K562 (cell line): Measurements from ENCODE around the gene HOTAIR. TPM values are rescaled to one million over a fixed set of nuclear protein-coding genes. Genes with fewer than 3 reads are reported as not detected.

Source experiments
- BCL6 ChIP-seq: fragments of 250-450 bp; sonication (Bioruptor Pico); IDR thresholded peaks from 2 replicates; pipeline ENCODE4 v1.4.0; 2020
- BMI1 ChIP-seq: fragments of 150-350 bp; IDR thresholded peaks from 2 replicates; pipeline ENCODE4 v1.6.1; 2014; ENCODE audit warnings: low read length
- CHCHD3 ChIP-seq: fragments of 250-450 bp; sonication (Bioruptor Pico); IDR thresholded peaks from 2 replicates; pipeline ENCODE4 v2.1.2; 2022; ENCODE audit warnings: mild to moderate bottlenecking
- CTCFL ChIP-seq: IDR thresholded peaks from 2 replicates; pipeline ENCODE4 v1.6.1; 2011; ENCODE audit warnings: borderline replicate concordance, low read depth, mild to moderate bottlenecking, moderate library complexity, low read length; ENCODE audit not compliant: insufficient read depth, poor library complexity, severe bottlenecking
- DDX20 ChIP-seq: fragments of 450-650 bp; IDR thresholded peaks from 2 replicates; pipeline ENCODE4 v1.6.1; 2016; ENCODE audit warnings: missing genetic modification characterization, low read depth, mild to moderate bottlenecking, missing compliant biosample characterization, moderate library complexity
- ETS1 ChIP-seq: conservative IDR thresholded peaks from 2 replicates; pipeline ENCODE4 v1.6.1; 2011; ENCODE audit warnings: low read depth, mild to moderate bottlenecking, low read length; ENCODE audit not compliant: control insufficient read depth
- FOXP1 ChIP-seq: sonication (generic); formaldehyde crosslinking; IDR thresholded peaks from 2 replicates; pipeline ENCODE4 v1.8.0; 2022; ENCODE audit warnings: mild to moderate bottlenecking, missing genetic modification reagents
- GATAD2A ChIP-seq: fragments of 450-650 bp; IDR thresholded peaks from 2 replicates; pipeline ENCODE4 v1.6.1; 2017
- HNRNPLL ChIP-seq: fragments of 200-400 bp; formaldehyde crosslinking; IDR thresholded peaks from 2 replicates; pipeline ENCODE4 v1.6.1; 2017; ENCODE audit warnings: low read length, low read depth, mild to moderate bottlenecking; ENCODE audit not compliant: poor library complexity, severe bottlenecking
- JUND ChIP-seq, 2 experiments: IDR thresholded peaks; 2 replicates in 1 of 2; 3 replicates in 1 of 2; pipeline ENCODE4 v1.6.1; 2011; ENCODE audit warnings: borderline replicate concordance in 2 of 2, low read depth in 2 of 2, low read length in 2 of 2, improper control_type of control experiment in 1 of 2, missing biosample characterization in 1 of 2, missing genetic modification characterization in 1 of 2, missing genetic modification reagents in 1 of 2
- PHTF2 ChIP-seq: fragments of 250-450 bp; sonication (Bioruptor Pico); IDR thresholded peaks from 2 replicates; pipeline ENCODE4 v1.5.0; 2021; ENCODE audit warnings: mild to moderate bottlenecking
- PRDM10 ChIP-seq: fragments of 450-650 bp; IDR thresholded peaks from 2 replicates; pipeline ENCODE4 v1.6.1; 2018; ENCODE audit not compliant: partially characterized antibody
- SMARCB1 ChIP-seq: IDR thresholded peaks from 2 replicates; pipeline ENCODE4 v1.6.1; 2011; ENCODE audit warnings: improper control_type of control experiment, low read depth; ENCODE audit not compliant: insufficient read length
- TFAP4 ChIP-seq: sonication (generic); formaldehyde crosslinking; IDR thresholded peaks from 2 replicates; pipeline ENCODE4 v1.8.0; 2022; ENCODE audit warnings: missing genetic modification reagents, mild to moderate bottlenecking, moderate library complexity, borderline replicate concordance
- THRAP3 ChIP-seq: fragments of 450-650 bp; IDR thresholded peaks from 2 replicates; pipeline ENCODE4 v1.6.1; 2016; ENCODE audit warnings: mild to moderate bottlenecking, inconsistent platforms, borderline replicate concordance
- ZBED1 ChIP-seq: IDR thresholded peaks from 2 replicates; pipeline ENCODE4 v1.6.1; 2014
- ZFP36 ChIP-seq: fragments of 150-350 bp; IDR thresholded peaks from 2 replicates; pipeline ENCODE4 v1.6.1; 2018; ENCODE audit warnings: low read length, low read depth; ENCODE audit not compliant: partially characterized antibody
- ZNF212 ChIP-seq: fragments of 450-650 bp; formaldehyde crosslinking; IDR thresholded peaks from 2 replicates; pipeline ENCODE4 v1.4.0; 2020; ENCODE audit warnings: mild to moderate bottlenecking
- ZNF274 ChIP-seq: IDR thresholded peaks from 2 replicates; pipeline ENCODE4 v1.6.1; 2011; ENCODE audit warnings: low read depth, mild to moderate bottlenecking, low read length, moderate library complexity, borderline replicate concordance
- polyA plus RNA-seq, 8 experiments: library from polyadenylated mRNA; depleted of rRNA in 4 of 8; stranded (reverse) in 5 of 8; unstranded in 3 of 8; fragments of >200 nt; fragmentation: Nextera tagmentation in 2 of 8; fragmentation: Illumina TruSeq in 1 of 8; extraction: Ambion mirVana in 2 of 8; extraction: Trizol in 1 of 8; gene quantifications; 2 replicates each; pipeline versions ENCODE4 v1.2.1 to v1.2.3, GENCODE V29; 2011 to 2014; ENCODE audit warnings: inconsistent platforms in 1 of 8, missing spikeins in 1 of 8
- total RNA-seq, 7 experiments: library from RNA; depleted of rRNA in 6 of 7; stranded (reverse); fragments of >200 nt in 6 of 7; fragmentation: Illumina TruSeq in 2 of 7; extraction: Trizol in 2 of 7; gene quantifications; 2 replicates each; pipeline versions ENCODE4 v1.2.1 to v1.2.3, GENCODE V29; 2011 to 2021; ENCODE audit warnings: low replicate concordance in 1 of 7

Gene HOTAIR
- total and polyA plus RNA-seq, 9 of the 15 experiments (the other 6 are each of a cell fraction or from before 2014, with no cell fraction given) = 0.04 TPM; not detected in 8

GRCh38 chr12:53995378-53996239 lies 20.9 kb upstream of the HOTAIR start (continued):
- TF ChIP-seq FOXP1 (CRISPR knock-in tag) = peak; percentile 51
- no peak; the same call in 1 of the 2 replicates for TF ChIP-seq ETS1
- no peak for TF ChIP-seq ZFP36
- TF ChIP-seq SMARCB1 = no peak
- no peak for TF ChIP-seq ZNF274
- TF ChIP-seq CHCHD3 (CRISPR knock-in tag) = no peak
- TF ChIP-seq DDX20 (tag) = no peak
- no peak for TF ChIP-seq ZNF212 (CRISPR knock-in tag)
- no peak for TF ChIP-seq ZBED1
- TF ChIP-seq BCL6 = no peak
- TF ChIP-seq PRDM10 = peak; percentile 56
- TF ChIP-seq JUND (IDR thresholded peaks at IDR 0.05; ENCODE audit: borderline replicate concordance, low read depth, low read length) = peak; percentile 24; the same call in 1 of the 2 replicates
- TF ChIP-seq JUND (tag; IDR thresholded peaks at IDR 0.05; ENCODE audit: borderline replicate concordance, low read depth, low read length) = no peak; the same call in 2 of the 3 replicates
- TF ChIP-seq GATAD2A = 0 out of 2 replicates have a peak, but pooled peaks have one; percentile 48
- TF ChIP-seq TFAP4 (CRISPR knock-in tag) = peak; percentile 52; the same call in 1 of the 2 replicates
- no peak for TF ChIP-seq PHTF2
- no peak for TF ChIP-seq THRAP3
- TF ChIP-seq BMI1 = no peak
- peak; percentile 62 for TF ChIP-seq HNRNPLL
- no peak for TF ChIP-seq CTCFL
